ENCODE measurements around the gene TBC1D23.

TBC1D23 gene

DNA sequence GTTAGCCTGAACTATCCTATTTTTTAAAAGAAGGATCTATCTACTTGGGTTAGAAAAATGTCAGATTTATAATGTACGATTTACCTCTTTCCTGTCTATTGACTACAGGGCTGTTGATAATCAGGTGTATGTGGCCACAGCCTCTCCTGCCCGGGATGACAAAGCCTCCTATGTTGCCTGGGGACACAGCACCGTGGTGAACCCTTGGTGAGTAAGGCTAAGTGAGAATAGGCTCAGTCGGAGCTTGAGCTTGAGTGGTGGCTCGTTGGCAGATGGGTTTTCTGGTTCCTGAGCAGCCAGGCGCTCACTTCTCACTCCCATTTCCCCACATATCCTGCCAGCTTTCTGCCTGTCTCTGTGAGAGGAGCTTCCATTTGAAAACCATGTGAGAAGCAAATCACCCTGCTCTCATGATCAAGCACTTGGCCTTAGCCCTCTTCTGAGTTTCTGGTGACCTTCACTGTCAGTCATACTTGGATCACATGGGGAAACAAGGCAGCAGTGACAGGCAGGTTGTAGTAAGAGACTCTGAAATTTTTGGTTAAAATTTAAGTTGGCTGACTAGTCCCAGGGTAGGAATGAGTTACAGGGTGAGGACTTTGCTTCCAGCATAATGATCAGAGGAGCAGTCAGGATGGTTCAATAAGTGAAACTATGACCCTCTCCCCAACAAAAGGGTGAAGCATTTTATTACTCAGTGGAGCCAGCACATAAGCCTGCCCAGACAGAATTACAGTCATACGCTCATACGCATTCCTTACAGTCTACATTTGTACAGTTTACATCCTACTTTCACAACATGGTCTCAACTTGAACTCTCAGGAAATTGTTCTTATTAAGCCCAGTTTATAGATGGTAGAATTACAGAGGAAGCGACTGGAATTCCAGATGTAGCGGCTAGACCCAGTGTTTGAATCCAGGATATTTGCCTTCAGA, 91.8 kb downstream of the TBC1D23 start:
- no peak for DNase-seq (ENCODE audit: low read depth)

GRCh38 chr3:100354850-100355249, 94.1 kb downstream of the TBC1D23 start:
- DNase-seq (ENCODE audit: low read depth) = no peak

GRCh38 chr3:100358413-100358812, 97.6 kb downstream of the TBC1D23 start:
- DNase-seq (ENCODE audit: low read depth) = no peak

- DNase-seq (ENCODE audit: low read depth) = no peak
Measured at GRCh38 chr3:100359035-100359434, 98.2 kb downstream of the TBC1D23 start.

GRCh38 chr3:100360757-100361496, 100.1 kb downstream of the TBC1D23 start:
- no peak for DNase-seq (ENCODE audit: low read depth)

DNA sequence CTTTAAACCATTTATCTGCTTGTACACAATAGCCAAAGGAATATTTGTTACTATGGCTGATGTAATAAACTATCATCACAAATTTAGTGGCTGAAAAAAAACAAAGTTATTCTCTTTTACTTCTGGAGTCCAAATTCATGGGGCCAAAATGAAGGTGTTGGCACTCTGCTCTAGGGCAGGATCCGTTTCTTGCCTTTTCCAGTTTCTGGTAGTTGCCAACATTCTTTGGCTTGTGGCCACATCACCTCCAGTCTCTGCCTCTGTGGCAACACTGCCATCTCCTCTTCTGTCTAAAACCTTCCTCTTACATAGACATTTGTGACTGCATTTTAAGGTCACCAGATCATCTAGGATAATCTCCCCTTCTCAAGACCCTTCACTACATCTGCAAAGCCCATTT, 101.1 kb downstream of the TBC1D23 start:
- DNase-seq (ENCODE audit: low read depth) = no peak

DNA sequence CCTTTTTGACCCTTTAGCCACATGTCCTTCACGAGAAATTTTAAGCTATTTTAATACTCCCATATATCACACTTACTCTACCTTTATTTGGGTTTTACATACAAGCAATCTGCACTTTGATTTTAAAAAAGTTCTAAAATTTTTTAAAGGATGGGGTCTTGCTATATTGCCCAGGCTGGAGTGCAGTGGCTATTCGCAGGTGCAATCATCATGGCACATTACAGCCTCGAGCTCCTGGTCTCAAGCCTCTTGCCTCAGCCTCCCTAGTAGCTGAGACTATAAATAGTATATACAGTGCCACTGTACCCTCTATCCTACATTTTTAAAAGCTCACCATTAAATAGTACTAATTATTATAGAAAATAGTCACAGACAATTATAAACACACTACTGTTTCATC, 103.6 kb downstream of the TBC1D23 start:
- DNase-seq (ENCODE audit: low read depth) = no peak

DNA sequence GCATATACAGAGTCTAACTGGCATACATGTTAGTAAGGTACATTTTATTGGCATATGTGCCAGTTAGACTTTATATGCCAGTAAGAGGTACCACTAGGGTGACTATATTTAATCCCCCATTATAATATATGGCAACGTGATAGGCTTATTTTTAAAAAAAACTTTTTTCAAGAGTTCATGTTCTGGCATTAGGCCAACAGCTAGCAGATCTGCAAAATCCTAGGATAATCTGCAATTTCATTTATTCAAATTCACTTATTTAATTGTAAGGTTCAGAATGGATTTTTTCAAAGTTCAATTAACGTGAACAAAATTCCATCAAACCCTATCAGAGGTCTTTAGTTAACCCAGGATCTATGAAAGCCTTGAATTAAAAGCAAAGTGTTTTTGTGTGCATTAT, 105.6 kb downstream of the TBC1D23 start:
- no peak for DNase-seq (ENCODE audit: low read depth)

GRCh38 chr3:100368441-100368840, 107.6 kb downstream of the TBC1D23 start:
- no peak for DNase-seq (ENCODE audit: low read depth)

DNA sequence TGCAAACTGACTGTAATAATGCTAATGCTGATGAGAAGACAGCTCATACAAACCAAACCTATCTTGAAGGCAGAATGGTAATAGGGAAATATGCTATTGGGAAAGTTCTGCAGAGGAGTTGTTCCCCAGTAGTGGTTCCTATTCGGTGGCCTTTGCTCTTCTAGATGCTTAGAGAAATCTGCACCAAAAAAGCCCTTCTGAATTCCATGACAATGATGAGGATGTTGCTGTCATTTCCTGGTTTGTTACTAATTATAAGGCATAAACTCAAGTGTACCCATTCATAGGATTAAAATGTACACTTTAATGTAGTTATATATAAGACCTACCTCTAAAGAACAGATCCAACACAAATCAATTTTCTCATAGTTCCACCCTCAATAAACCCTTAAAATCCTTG, 110.0 kb downstream of the TBC1D23 start:
- DNase-seq (ENCODE audit: low read depth) = peak; percentile 32

DNA sequence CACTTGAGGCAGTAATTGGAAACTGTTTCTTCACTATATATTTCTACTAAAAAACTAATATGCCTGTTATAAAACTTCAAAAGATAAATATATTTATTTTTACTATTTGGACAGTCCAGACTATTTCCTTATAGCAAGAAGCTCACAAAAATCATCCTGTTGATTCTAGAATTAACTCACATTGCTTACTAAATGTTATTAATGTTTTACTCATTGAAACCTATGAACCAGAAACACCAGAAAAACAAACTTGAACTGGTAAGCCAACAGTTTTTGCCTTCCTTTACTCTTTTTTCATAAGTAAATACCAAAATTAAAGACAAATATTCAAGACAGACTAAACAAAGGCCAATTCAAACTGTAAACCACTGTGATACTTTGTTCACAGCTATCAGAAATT, 113.7 kb downstream of the TBC1D23 start:
- no peak for DNase-seq (ENCODE audit: low read depth)
